Panc1 (cell line): ENCODE data around the gene SEC22C. TPM values are rescaled to one million over a fixed set of nuclear protein-coding genes. Genes with fewer than 3 reads are reported as not detected.

ENCODE experiments used
- ATAC-seq: fragments of 200-7000 bp; cut with Tn5 transposase; 2 replicates; pipeline ENCODE4 v1.9.1; 2020; ENCODE audit warnings: mild to moderate bottlenecking, moderate library complexity
- BruUV-seq: library from RNA; stranded (reverse); fragments of 400-500 nt; replicated peaks from 2 replicates; lab custom pipeline; 2021; lab: Mats Ljungman, UMichigan
- CTCF ChIA-PET: fragments of 300-600 bp; sonication (Branson Sonifier 250); formaldehyde crosslinking; loops from one replicate; lab custom pipeline; 2022; ENCODE audit warnings: antibody characterized with exemption; lab: Charles Lee
- POLR2A ChIA-PET: fragments of 300-600 bp; sonication (Branson Sonifier 250); formaldehyde crosslinking; loops from one replicate; lab custom pipeline; 2022; ENCODE audit warnings: antibody characterized with exemption; lab: Charles Lee
- DNase-seq: peaks from one replicate; pipeline ENCODE4 v3.0.0-alpha.2; 2010; ENCODE audit warnings: low read depth, low spot score
- H3K27ac ChIP-seq: 2 replicates; pipeline ENCODE4 v1.5.1; 2011; ENCODE audit warnings: mild to moderate bottlenecking, low read length, inconsistent platforms
- H3K27me3 ChIP-seq: fragments of 200-500 bp; sonication (Bioruptor generic); 2 replicates; pipeline ENCODE4 v1.6.0; 2014; ENCODE audit warnings: low read length, inconsistent platforms; ENCODE audit not compliant: control insufficient read depth, insufficient read depth
- H3K36me3 ChIP-seq: fragments of 200-500 bp; sonication (Bioruptor generic); 2 replicates; pipeline ENCODE4 v1.5.1; 2014; ENCODE audit warnings: inconsistent platforms, mild to moderate bottlenecking, low read length, moderate library complexity; ENCODE audit not compliant: control insufficient read depth, insufficient read depth
- H3K4me1 ChIP-seq: 2 replicates; pipeline ENCODE4 v1.5.1; 2011; ENCODE audit warnings: inconsistent platforms, mild to moderate bottlenecking, low read length, moderate library complexity; ENCODE audit not compliant: control insufficient read depth, insufficient read depth
- H3K4me3 ChIP-seq, 2 experiments: 2 replicates each; pipeline ENCODE4 v1.5.1; 2011 to 2012; ENCODE audit warnings: low read depth in 2 of 2, low read length in 2 of 2, mild to moderate bottlenecking in 2 of 2, inconsistent platforms in 1 of 2, moderate library complexity in 1 of 2
- H3K9me3 ChIP-seq: fragments of 200-500 bp; sonication (Bioruptor generic); 2 replicates; pipeline ENCODE4 v1.5.1; 2014; ENCODE audit warnings: low read depth, mild to moderate bottlenecking, inconsistent platforms, low read length, moderate library complexity; ENCODE audit not compliant: control insufficient read depth, insufficient read depth
- CTCF ChIP-seq: fragments of 450-650 bp; IDR thresholded peaks from 2 replicates; pipeline ENCODE4 v1.5.1; 2017; ENCODE audit warnings: mild to moderate bottlenecking
- POLR2AphosphoS5 ChIP-seq: IDR thresholded peaks from 2 replicates; pipeline ENCODE4 v1.6.1; 2012; ENCODE audit warnings: mild to moderate bottlenecking, low read depth, low read length, moderate library complexity
- REST ChIP-seq, 2 experiments: IDR thresholded peaks; 2 replicates each; pipeline ENCODE4 v1.6.1; 2011 to 2012; ENCODE audit warnings: low read depth in 2 of 2, control low read depth in 1 of 2, low read length in 1 of 2, mild to moderate bottlenecking in 1 of 2, moderate library complexity in 1 of 2; ENCODE audit not compliant: insufficient read depth in 1 of 2
- SIN3A ChIP-seq: IDR thresholded peaks from 2 replicates; pipeline ENCODE4 v1.6.1; 2012; ENCODE audit warnings: low read depth, mild to moderate bottlenecking, low read length, moderate library complexity, borderline replicate concordance; ENCODE audit not compliant: insufficient read depth
- TCF7L2 ChIP-seq: IDR thresholded peaks from 2 replicates; pipeline ENCODE4 v1.6.1; 2011; ENCODE audit warnings: mild to moderate bottlenecking, low read depth, low read length, inconsistent platforms
- in situ Hi-C: cut with HindIII; loops from 2 replicates; pipeline ENCODE4 v1.10.0; 2016; ENCODE audit warnings: low sequenced_read_pairs, low pct_unique_long_range_greater_than_20kb
- intact Hi-C: fragments of 100-400 bp; cut with micrococcal nuclease; formaldehyde crosslinking; loops from one replicate; pipeline ENCODE4 v1.10.0; 2022; ENCODE audit not compliant: unreplicated experiment
- total RNA-seq: library from RNA; stranded (reverse); gene quantifications from one replicate; pipeline ENCODE4 v1.2.1, GENCODE V29; 2021; ENCODE audit not compliant: unreplicated experiment

Gene SEC22C
- total RNA-seq, 1 experiment from 2014 or later, result 45.9 TPM

GRCh38 chr3:42498034-42498433, 83.7 kb downstream of the SEC22C start:
- ATAC-seq (no peak), DNase-seq (no peak)
- POLR2A ChIA-PET, result no interaction called here
- no peak overlapping the region for H3K27ac ChIP-seq
- in situ Hi-C loops (no loop called here), intact Hi-C loops (no loop called here)
- BruUV-seq, result no TSS peak
- no peaks in the 10 kb centered on the region for H3K9me3 ChIP-seq
- no peak overlapping the region for H3K4me3 ChIP-seq
- H3K4me1 ChIP-seq, result no peaks in the 10 kb centered on the region
- CTCF ChIA-PET, result no interaction called here
- H3K36me3 ChIP-seq, result no peaks in the 10 kb centered on the region
- no peaks in the 10 kb centered on the region; the same call in 1 of the 2 replicates for H3K27me3 ChIP-seq
- TF ChIP-seq POLR2AphosphoS5 (no peak), REST (IDR thresholded peaks at IDR 0.05; ENCODE audit: insufficient read depth in 1 of 2, low read depth in 2 of 2, low read length in 1 of 2) (no peak), CTCF (no peak), TCF7L2 (no peak), SIN3A (no peak)

Other genes starting within 250 kb of the SEC22C start
- not detected for gene LYZL4, start 171.4 kb downstream of the SEC22C start, total RNA-seq
- 0.41 TPM for gene VIPR1, start 79.3 kb downstream of the SEC22C start, total RNA-seq
- gene SS18L2, start 8.9 kb upstream of the SEC22C start, total RNA-seq, result 27.5 TPM
- 39.0 TPM for gene NKTR, start 18.7 kb upstream of the SEC22C start, total RNA-seq
- 3.6 TPM for gene ZBTB47, start 71.7 kb upstream of the SEC22C start, total RNA-seq
- not detected for gene KLHL40, start 103.6 kb upstream of the SEC22C start, total RNA-seq
- gene HHATL, start 120.8 kb upstream of the SEC22C start, total RNA-seq, result not detected
- 0.82 TPM for gene CCDC13, start 191.3 kb upstream of the SEC22C start, total RNA-seq
- 74.6 TPM for gene HIGD1A, start 222.5 kb upstream of the SEC22C start, total RNA-seq
- gene ACKR2, start 227.5 kb upstream of the SEC22C start, total RNA-seq, result not detected